Stimulated activated naive CD8-positive, alpha-beta T cell treated with anti-CD3 and anti-CD28 coated beads, Interleukin-15, Interleukin-2, amounts not matched to agents 100 U/mL and 50 U/mL, for 24 hours (primary cell): ENCODE data around the gene ACOT7.

Source experiments
- ATAC-seq: fragments of 150-1000 bp; cut with Tn5 transposase; one replicate; pipeline ENCODE4 v1.10.0; 2021
- DNase-seq: peaks from one replicate; pipeline ENCODE4 v3.0.0; 2021

The ACOT7 gene

DNA sequence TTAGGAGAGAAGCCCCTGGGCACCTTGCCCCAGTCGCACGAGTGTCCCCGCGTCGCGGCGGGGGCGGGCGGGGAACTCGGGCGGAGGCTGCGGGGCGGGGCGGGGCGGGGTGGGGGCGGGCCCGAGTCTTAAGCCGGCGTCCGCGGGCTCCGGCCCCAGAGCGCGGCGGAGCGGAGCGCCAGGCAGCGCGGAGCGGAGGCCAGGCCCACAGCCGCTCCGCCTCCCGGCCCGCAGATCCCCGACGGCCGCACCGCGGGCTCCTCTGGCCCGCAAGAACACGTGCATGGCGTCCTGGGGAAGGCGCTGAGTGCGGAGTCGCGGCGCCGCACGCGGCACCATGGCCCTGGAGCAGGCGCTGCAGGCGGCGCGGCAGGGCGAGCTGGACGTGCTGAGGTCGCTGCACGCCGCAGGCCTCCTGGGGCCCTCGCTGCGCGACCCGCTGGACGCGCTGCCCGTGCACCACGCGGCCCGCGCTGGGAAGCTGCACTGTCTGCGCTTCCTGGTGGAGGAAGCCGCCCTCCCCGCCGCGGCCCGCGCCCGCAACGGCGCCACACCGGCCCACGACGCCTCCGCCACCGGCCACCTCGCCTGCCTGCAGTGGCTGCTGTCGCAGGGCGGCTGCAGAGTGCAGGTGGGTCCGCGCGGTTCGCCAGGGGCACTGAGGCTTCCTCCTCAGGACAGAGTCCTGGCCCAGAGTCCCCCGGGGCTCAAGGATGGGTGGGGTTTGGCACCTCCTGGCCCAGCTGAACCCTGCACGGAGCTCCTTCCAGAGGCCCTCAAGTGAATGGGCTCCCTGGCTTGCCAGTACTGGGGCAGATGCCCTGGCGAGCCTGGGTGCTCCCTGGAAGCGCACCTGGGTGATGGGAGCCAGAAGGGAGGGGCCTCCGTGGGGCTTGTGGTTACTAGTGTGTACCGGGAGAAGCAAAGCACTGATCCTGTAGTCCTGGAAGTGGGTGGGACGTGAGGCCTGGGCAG lies 31.3 kb upstream of the ACOT7 start, which contains the start of gene ESPN:
Gene ESPN (plus strand): TSS at position 158 of the 975 bp plus-strand sequence. CDS start 180 bp downstream, at position 338.
- ATAC-seq, result peak; percentile 13

DNA sequence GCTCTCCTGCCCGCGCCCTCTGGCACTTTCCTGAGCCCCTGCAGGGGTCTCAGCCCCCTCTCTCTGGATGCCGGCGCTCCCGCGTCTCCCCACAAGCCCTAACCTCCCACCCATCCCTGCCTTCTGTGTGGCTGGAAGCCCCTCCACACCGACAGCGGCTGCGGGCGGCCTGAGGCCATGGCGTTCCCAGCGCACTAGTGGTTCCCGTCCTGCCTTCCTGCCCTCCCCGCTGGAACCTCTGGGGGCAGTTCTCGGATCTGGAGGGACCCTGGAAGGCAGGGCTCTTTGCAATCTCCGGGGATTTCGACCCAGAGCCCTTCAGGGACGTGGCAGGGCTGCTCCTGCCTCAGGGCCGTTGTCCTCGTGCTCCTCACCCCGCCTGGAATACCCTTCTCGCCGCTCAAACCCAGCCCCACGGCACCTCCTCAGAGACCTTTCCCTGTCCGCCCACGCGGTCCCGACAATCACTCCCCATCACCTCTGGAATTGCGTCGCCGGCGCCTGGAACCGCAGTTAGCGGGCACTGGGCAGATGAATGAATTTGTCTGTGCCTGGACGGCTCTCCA lies 30.5 kb upstream of the ACOT7 start:
- no peak for ATAC-seq
- no peak for DNase-seq

More for the DNA sequence above, 31.3 kb upstream of the ACOT7 start, which contains the start of gene ESPN:
- no peak for DNase-seq

GRCh38 chr1:6423321-6423999 lies 29.9 kb upstream of the ACOT7 start:
- DNase-seq (peak; percentile 76), ATAC-seq (peak; percentile 60)

GRCh38 chr1:6421266-6421665 lies 27.7 kb upstream of the ACOT7 start:
- ATAC-seq, result no peak
- DNase-seq, result no peak

GRCh38 chr1:6420454-6421042 lies 27.0 kb upstream of the ACOT7 start:
- no peak for ATAC-seq
- peak; percentile 21 for DNase-seq

- DNase-seq (no peak), ATAC-seq (no peak)
Measured at GRCh38 chr1:6419804-6420453, 26.4 kb upstream of the ACOT7 start, which contains the start of gene HES2. Gene HES2 (minus strand): TSS chr1:6419919. CDS start chr1:6419820, 99 bp downstream.

DNA sequence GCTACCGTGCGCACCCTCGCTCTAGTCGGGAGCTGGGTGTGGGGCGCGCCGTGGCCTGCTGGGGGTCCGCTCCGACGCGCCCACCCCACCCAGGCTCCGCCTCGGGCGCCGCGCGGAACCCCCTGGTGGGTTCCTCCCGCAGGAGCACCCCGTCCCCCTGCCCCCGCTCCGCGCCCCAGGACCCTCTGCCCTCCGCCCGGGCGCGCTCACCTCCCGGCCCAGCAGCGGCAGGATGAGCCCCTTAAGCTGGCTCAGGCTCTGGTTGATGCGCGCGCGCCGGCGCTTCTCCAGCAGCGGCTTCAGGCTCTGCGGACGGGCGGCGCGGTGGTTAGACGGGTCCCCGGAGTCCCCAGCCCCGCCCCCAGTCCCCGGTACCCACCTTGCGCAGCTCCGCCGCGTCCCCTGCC lies 25.8 kb upstream of the ACOT7 start:
- DNase-seq, result peak; percentile 17
- ATAC-seq, result no peak

GRCh38 chr1:6418668-6419396 lies 25.3 kb upstream of the ACOT7 start:
- no peak for DNase-seq
- ATAC-seq, result no peak

- ATAC-seq, result no peak
Measured at GRCh38 chr1:6417961-6418667, 24.5 kb upstream of the ACOT7 start.

GRCh38 chr1:6416906-6417305 lies 23.3 kb upstream of the ACOT7 start:
- DNase-seq (no peak), ATAC-seq (no peak)

More at GRCh38 chr1:6417961-6418667, 24.5 kb upstream of the ACOT7 start:
- no peak for DNase-seq

- no peak for ATAC-seq
Measured at GRCh38 chr1:6416295-6416656, 22.7 kb upstream of the ACOT7 start.

DNA sequence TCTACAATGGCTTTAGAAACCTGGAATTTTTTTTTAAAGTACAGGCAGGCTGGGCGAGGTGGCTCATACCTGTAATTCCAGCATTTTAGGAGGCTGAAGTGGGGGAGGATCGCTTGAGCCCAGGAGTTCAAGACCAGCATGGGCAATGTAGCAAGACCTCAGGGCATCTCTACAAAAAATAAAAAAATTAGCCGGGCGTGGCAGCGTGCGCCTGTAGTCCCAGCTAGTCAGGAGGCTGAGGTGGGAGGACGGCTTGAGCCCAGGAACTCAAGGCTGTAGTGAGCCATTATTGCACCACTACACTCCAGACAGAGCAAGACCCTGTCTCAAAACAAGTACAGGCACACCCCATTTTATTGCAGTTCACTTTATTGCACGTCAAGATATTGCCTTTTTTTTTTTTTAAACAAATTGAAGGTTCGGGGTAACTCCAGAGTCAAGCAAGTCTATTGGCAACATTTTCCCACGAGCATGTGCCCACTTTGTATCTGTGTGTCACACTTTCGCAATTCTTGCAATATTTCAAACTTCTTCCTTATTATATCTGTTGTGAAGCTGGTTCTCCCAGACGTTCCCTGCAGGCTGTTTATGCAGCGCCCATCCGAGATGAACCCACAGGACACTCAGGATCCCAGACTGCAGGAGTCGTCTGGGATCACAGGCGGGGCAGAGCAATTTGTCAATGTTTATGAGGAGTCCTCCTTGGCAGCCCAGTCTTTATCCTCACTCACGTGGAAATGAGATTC lies 21.5 kb upstream of the ACOT7 start:
- no peak for ATAC-seq
- no peak for DNase-seq

More at GRCh38 chr1:6416295-6416656, 22.7 kb upstream of the ACOT7 start:
- DNase-seq, result no peak

GRCh38 chr1:6414443-6414844 lies 20.9 kb upstream of the ACOT7 start:
- peak; percentile 64 for DNase-seq

GRCh38 chr1:6412896-6413295 lies 19.3 kb upstream of the ACOT7 start:
- ATAC-seq (no peak), DNase-seq (no peak)

More at GRCh38 chr1:6414443-6414844, 20.9 kb upstream of the ACOT7 start:
- ATAC-seq, result peak; percentile 87

GRCh38 chr1:6410248-6410893 lies 16.8 kb upstream of the ACOT7 start:
- ATAC-seq, result no peak
- no peak for DNase-seq

- DNase-seq, result no peak
- ATAC-seq, result no peak
Measured at GRCh38 chr1:6409733-6410132, 16.2 kb upstream of the ACOT7 start.

- ATAC-seq (no peak), DNase-seq (no peak)
Measured at GRCh38 chr1:6409053-6409452, 15.5 kb upstream of the ACOT7 start.

GRCh38 chr1:6408023-6408422 lies 14.5 kb upstream of the ACOT7 start:
- DNase-seq, result no peak
- no peak for ATAC-seq

DNA sequence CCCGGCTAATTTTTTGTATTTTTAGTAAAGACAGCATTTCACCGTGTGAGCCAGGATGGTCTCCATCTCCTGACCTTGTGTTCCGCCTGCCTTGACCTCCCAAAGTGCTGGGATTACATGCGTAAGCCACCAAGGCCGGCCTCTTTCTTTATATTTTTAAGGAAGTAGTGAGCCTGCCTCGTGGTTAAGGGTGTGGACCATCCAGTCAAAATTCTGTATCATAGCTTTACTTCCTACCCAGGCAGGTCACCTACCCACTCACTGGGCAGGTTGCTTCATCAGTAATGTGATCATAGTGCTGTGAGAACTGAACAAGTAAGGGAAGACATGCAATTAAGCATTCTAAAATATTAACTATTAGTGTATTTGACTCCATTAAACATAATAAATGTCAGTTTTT lies 8.1 kb upstream of the ACOT7 start:
- ATAC-seq (no peak), DNase-seq (no peak)
